GM12865 (cell line): ENCODE measurements around the gene BAIAP3.
"Not testable (repeated sequence)": the region's sequence is repeated elsewhere in the genome, so short reads cannot be mapped to it uniquely, and the experiment has no call there.

Source experiments
- DNase-seq: peaks from one replicate; pipeline ENCODE4 v3.0.0; 2010; ENCODE audit warnings: low read depth
- H3K4me3 ChIP-seq: 2 replicates; pipeline ENCODE4 v1.5.1; 2011; ENCODE audit warnings: mild to moderate bottlenecking, low read depth, low read length, control low read depth
- CTCF ChIP-seq: IDR thresholded peaks from 2 replicates; pipeline ENCODE4 v1.5.1; 2011; ENCODE audit warnings: low read length, control low read depth, low read depth, inconsistent platforms; ENCODE audit not compliant: insufficient read depth; ENCODE audit errors: missing control alignments

BAIAP3 gene

GRCh38 chr16:1289477-1289866, 44.0 kb upstream of the BAIAP3 start:
- no peak for DNase-seq
- H3K4me3 ChIP-seq, result no peak overlapping the region
- TF ChIP-seq CTCF, result no peak

GRCh38 chr16:1290063-1290501, 43.4 kb upstream of the BAIAP3 start:
- TF ChIP-seq CTCF, result no peak
- H3K4me3 ChIP-seq, result no peak overlapping the region
- DNase-seq, result no peak

GRCh38 chr16:1290860-1291575, 42.4 kb upstream of the BAIAP3 start:
- H3K4me3 ChIP-seq, result no peak overlapping the region
- DNase-seq, result no peak
- TF ChIP-seq CTCF, result no peak

- DNase-seq, result no peak
- no peak for TF ChIP-seq CTCF
- H3K4me3 ChIP-seq, result no peak overlapping the region
These were observed 41.9 kb upstream of the BAIAP3 start for GRCh38 chr16:1291576-1291974.

GRCh38 chr16:1292208-1292607, 41.2 kb upstream of the BAIAP3 start:
- H3K4me3 ChIP-seq, DNase-seq: not testable (repeated sequence)

- DNase-seq, result not testable (repeated sequence)
These were observed 40.6 kb upstream of the BAIAP3 start for GRCh38 chr16:1292808-1293207.

GRCh38 chr16:1293921-1294656, 39.4 kb upstream of the BAIAP3 start:
- no peak for DNase-seq
- H3K4me3 ChIP-seq, result no peak overlapping the region
- TF ChIP-seq CTCF, result no peak

More at GRCh38 chr16:1292808-1293207, 40.6 kb upstream of the BAIAP3 start:
- H3K4me3 ChIP-seq, result not testable (repeated sequence)

GRCh38 chr16:1295465-1295864, 38.0 kb upstream of the BAIAP3 start:
- H3K4me3 ChIP-seq, result no peak overlapping the region
- DNase-seq, result no peak
- TF ChIP-seq CTCF, result no peak

GRCh38 chr16:1296688-1297017, 36.8 kb upstream of the BAIAP3 start:
- DNase-seq, H3K4me3 ChIP-seq: not testable (repeated sequence)
